Superior temporal gyrus (tissue), 1 donor: Measurements from ENCODE around the gene STK32C.

Source experiments
- DNase-seq: peaks from one replicate; pipeline ENCODE4 v3.0.0-alpha.2; 2016; ENCODE audit errors: extremely low spot score

Gene STK32C

GRCh38 chr10:132249226-132249724, 58.5 kb downstream of the STK32C start:
- DNase-seq: no peak

GRCh38 chr10:132248455-132249225, 59.1 kb downstream of the STK32C start:
- no peak for DNase-seq

- no peak for DNase-seq
Measured at GRCh38 chr10:132247943-132248342, 59.8 kb downstream of the STK32C start.

GRCh38 chr10:132246296-132246695, 61.5 kb downstream of the STK32C start:
- DNase-seq: no peak

GRCh38 chr10:132245056-132245455, 62.7 kb downstream of the STK32C start:
- DNase-seq: no peak

GRCh38 chr10:132243626-132244025, 64.1 kb downstream of the STK32C start:
- DNase-seq: no peak

GRCh38 chr10:132243141-132243540, 64.6 kb downstream of the STK32C start:
- DNase-seq: no peak

GRCh38 chr10:132242103-132242840, 65.5 kb downstream of the STK32C start:
- no peak for DNase-seq

- DNase-seq: no peak
Measured at GRCh38 chr10:132241496-132241895, 66.3 kb downstream of the STK32C start.

- no peak for DNase-seq
Measured at GRCh38 chr10:132241086-132241485, 66.7 kb downstream of the STK32C start.

GRCh38 chr10:132240581-132240980, 67.2 kb downstream of the STK32C start:
- DNase-seq: no peak

GRCh38 chr10:132240156-132240555, 67.6 kb downstream of the STK32C start:
- no peak for DNase-seq

GRCh38 chr10:132239126-132240031, 68.4 kb downstream of the STK32C start:
- no peak for DNase-seq

- DNase-seq: no peak
Measured at GRCh38 chr10:132238371-132239125, 69.2 kb downstream of the STK32C start.

- no peak for DNase-seq
Measured at GRCh38 chr10:132237871-132238270, 69.9 kb downstream of the STK32C start.

GRCh38 chr10:132237396-132237795, 70.4 kb downstream of the STK32C start:
- no peak for DNase-seq

- DNase-seq: no peak
Measured at GRCh38 chr10:132236881-132237280, 70.9 kb downstream of the STK32C start.

- no peak for DNase-seq
Measured at GRCh38 chr10:132236161-132236560, 71.6 kb downstream of the STK32C start.

GRCh38 chr10:132234860-132235259, 72.9 kb downstream of the STK32C start:
- DNase-seq: no peak

GRCh38 chr10:132233501-132234085, 74.2 kb downstream of the STK32C start:
- DNase-seq: no peak

- DNase-seq: no peak
Measured at GRCh38 chr10:132232981-132233380, 74.8 kb downstream of the STK32C start.
